Bronchial epithelial cell (primary cell): ENCODE results near the gene CPM. TPM values are rescaled to one million over a fixed set of nuclear protein-coding genes. Genes with fewer than 3 reads are reported as not detected.
A peak's percentile ranks its signal among the peaks of the same experiment; 100 is the strongest.

Experiments
- DNase-seq: peaks from one replicate; pipeline ENCODE4 v3.0.0-alpha.2; 2010; ENCODE audit warnings: low read depth
- FAIRE-seq: peaks from 2 replicates; lab custom pipeline; 2011; peaks lifted over from hg19 to GRCh38; lab: Jason Lieb, UNC
- H3K27me3 ChIP-seq: 2 replicates; pipeline ENCODE4 v1.5.1; 2011; ENCODE audit warnings: low read length; ENCODE audit not compliant: control insufficient read depth, insufficient read depth
- H3K36me3 ChIP-seq: 2 replicates; pipeline ENCODE4 v1.5.1; 2011; ENCODE audit warnings: low read length; ENCODE audit not compliant: control insufficient read depth, insufficient read depth
- H3K4me3 ChIP-seq: 2 replicates; pipeline ENCODE4 v1.5.1; 2011; ENCODE audit warnings: mild to moderate bottlenecking, low read depth, low read length, control low read depth
- total RNA-seq: library from RNA; depleted of rRNA; stranded (reverse); fragments of >200 nt; gene quantifications from 2 replicates; pipeline ENCODE4 v1.2.1, GENCODE V29; 2014
- TF ChIP-seq, protein P1 (sequence below): IDR thresholded peaks from 2 replicates; pipeline ENCODE4 v1.5.1; 2011; ENCODE audit warnings: mild to moderate bottlenecking, moderate library complexity, low read length, control low read depth, inconsistent platforms; ENCODE audit not compliant: insufficient read depth, severe bottlenecking

The CPM gene
- total RNA-seq, 1 donor from 2014 or later = 7.1 TPM

DNA sequence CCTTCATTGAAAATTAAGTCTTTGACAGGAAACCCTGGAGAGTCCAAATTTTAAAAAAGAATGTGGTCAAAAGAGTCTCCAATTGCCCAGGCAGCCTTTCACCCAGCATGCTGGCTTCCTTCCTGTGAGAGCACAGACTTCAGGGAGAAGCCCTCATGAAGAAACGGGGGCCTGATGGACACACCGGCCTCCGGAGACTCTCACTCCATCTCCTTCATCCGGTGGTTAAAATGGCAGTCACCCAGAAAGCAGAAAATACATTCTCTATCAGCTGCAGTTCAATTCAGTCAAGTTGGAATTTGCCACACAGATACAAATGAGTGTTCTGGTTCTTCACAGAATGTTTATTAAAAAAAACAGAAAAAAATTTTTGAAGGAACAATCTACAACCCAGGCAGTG, 56.5 kb downstream of the CPM start:
- DNase-seq (no peak), FAIRE-seq (no peak)
- Histone ChIP-seq H3K4me3 (no peak overlapping the region), H3K36me3 (no peaks in the 10 kb centered on the region), H3K27me3 (no peaks in the 10 kb centered on the region)
- TF ChIP-seq, protein P1, sequence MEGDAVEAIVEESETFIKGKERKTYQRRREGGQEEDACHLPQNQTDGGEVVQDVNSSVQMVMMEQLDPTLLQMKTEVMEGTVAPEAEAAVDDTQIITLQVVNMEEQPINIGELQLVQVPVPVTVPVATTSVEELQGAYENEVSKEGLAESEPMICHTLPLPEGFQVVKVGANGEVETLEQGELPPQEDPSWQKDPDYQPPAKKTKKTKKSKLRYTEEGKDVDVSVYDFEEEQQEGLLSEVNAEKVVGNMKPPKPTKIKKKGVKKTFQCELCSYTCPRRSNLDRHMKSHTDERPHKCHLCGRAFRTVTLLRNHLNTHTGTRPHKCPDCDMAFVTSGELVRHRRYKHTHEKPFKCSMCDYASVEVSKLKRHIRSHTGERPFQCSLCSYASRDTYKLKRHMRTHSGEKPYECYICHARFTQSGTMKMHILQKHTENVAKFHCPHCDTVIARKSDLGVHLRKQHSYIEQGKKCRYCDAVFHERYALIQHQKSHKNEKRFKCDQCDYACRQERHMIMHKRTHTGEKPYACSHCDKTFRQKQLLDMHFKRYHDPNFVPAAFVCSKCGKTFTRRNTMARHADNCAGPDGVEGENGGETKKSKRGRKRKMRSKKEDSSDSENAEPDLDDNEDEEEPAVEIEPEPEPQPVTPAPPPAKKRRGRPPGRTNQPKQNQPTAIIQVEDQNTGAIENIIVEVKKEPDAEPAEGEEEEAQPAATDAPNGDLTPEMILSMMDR = no peak

DNA sequence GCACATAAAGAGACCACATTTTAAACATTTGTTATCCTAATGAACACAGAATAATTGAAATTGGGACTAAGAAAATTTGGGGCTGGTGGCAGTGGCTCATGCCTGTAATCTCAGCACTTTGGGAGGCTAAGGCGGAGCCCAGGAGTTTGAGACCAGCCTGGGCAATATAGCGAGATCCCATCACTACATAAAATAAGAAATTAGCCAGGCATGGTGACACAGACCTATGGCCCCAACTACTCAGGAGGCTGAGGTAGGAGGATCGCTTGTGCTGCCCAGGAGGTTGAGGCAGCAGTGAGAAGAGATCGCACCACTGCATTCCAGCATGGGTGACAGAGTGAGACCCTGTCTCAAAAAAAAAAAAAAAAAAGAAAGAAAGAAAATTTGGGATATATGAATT, 59.7 kb downstream of the CPM start:
- no peak overlapping the region for H3K4me3 ChIP-seq

DNA sequence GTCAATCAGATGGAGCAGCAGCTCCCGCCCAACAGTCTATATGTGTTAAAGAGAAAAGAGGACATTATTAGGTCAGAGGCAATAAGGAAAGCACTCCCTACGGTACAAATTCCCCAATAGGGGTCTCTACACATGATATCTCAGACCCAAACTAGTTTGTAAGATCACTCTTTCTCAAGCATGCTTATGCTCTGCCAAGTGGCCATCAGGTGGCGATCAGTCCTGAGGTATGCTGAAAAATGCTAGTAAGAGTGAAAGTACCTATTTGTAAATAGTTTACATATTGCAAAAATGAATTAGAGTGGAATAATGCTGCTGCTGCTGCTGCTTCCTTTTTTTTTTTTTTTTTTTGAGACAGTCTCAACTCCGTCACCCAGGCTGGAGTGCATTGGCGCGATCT, 61.0 kb downstream of the CPM start:
- H3K36me3 ChIP-seq = peaks cover 2% of the 10 kb centered on the region
- FAIRE-seq = no peak
- H3K4me3 ChIP-seq = no peak overlapping the region
- TF ChIP-seq, protein P1 = peak; percentile 11
- DNase-seq = peak; percentile 37
- H3K27me3 ChIP-seq = no peaks in the 10 kb centered on the region

More for the DNA sequence above, 59.7 kb downstream of the CPM start:
- TF ChIP-seq, protein P1 = no peak
- Histone ChIP-seq H3K27me3 (no peaks in the 10 kb centered on the region), H3K36me3 (peaks cover 2% of the 10 kb centered on the region)
- DNase-seq (no peak), FAIRE-seq (no peak)

DNA sequence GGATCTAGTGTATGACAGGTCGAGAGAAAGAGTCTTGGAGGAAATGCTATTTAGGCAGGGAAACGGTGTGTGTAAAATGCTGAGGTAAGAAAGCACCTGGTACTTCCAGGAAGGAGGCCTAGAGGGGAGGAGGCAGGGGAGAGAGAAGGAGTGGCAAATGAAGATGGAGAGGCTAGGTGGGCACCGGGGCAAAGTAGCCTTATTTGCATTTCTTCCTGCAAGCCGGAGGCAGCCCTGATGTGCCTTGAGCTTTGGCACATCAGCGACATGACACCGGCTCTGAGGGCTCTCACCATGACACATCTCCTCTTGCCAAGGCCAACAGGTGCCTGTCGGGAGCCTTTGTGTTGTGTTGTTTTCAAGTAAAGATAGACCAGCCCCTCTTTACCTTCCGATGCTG, 61.6 kb downstream of the CPM start:
- DNase-seq (no peak), FAIRE-seq (no peak)
- TF ChIP-seq, protein P1 = no peak
- Histone ChIP-seq H3K36me3 (peaks cover 2% of the 10 kb centered on the region), H3K4me3 (no peak overlapping the region), H3K27me3 (no peaks in the 10 kb centered on the region)

DNA sequence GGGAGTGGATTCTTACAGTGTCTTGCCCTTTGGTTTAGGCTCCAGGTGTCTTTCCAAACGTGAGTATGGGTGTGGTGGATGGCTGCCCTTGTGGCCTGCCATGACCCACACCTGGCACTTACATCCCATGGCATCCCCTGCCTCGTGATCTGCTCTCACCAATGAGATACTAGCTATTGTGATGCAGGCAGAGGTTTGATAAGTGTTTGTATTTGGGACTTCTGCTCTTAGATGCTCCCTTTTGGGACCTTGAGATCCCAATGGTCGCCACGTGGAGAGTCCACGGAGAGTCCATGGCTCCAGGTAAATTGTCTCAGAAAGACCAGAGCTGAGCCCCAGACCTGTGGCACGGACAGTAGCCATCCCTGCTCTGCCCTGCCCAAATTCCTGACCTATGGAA, 62.5 kb downstream of the CPM start:
- H3K36me3 ChIP-seq = peaks cover 2% of the 10 kb centered on the region
- FAIRE-seq = no peak
- no peak for DNase-seq

DNA sequence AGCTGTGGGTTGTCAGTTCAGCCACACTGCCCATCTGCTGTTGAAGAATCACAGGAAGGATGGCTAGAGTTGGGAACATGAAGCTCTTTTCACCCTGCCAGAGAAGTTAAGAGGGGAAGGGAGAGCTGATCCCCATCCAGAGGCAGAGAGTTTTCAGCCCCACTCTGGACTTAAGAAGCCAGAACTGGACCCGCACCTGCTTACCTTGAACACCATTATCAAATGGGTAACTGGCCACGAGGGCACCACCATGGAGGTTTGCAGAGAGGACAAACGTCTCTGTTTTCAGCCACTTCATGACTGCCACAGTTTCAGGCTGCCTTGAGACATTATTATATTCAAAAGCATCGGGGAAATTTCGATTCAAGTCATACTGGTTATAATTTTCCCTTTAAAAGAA, 63.0 kb downstream of the CPM start:
- TF ChIP-seq, protein P1 = no peak
- Histone ChIP-seq H3K4me3 (no peak overlapping the region), H3K36me3 (peaks cover 2% of the 10 kb centered on the region), H3K27me3 (no peaks in the 10 kb centered on the region)
- DNase-seq = no peak
- no peak for FAIRE-seq

More for the DNA sequence above, 62.5 kb downstream of the CPM start:
- Histone ChIP-seq H3K4me3 (no peak overlapping the region), H3K27me3 (no peaks in the 10 kb centered on the region)
- TF ChIP-seq, protein P1 = no peak
